ELF-1 (cell line): ENCODE results near the gene ZNF331.
A peak's percentile ranks its signal among the peaks of the same experiment; 100 is the strongest.

Experiments used
- DNase-seq: peaks from one replicate; pipeline ENCODE4 v3.0.0-alpha.2; 2016; ENCODE audit warnings: low read depth, low spot score

Gene ZNF331

GRCh38 chr19:53520547-53521372 lies 17.2 kb upstream of the ZNF331 start:
- DNase-seq: peak; percentile 99

- peak; percentile 23 for DNase-seq
Measured at GRCh38 chr19:53521373-53522202, 16.4 kb upstream of the ZNF331 start.

GRCh38 chr19:53525922-53526321 lies 12.0 kb upstream of the ZNF331 start:
- no peak for DNase-seq

- no peak for DNase-seq
Measured at GRCh38 chr19:53530622-53531021, 7.3 kb upstream of the ZNF331 start.

GRCh38 chr19:53531457-53531856 lies 6.5 kb upstream of the ZNF331 start:
- DNase-seq: no peak

- no peak for DNase-seq
Measured at GRCh38 chr19:53532362-53532761, 5.6 kb upstream of the ZNF331 start.

- no peak for DNase-seq
Measured at GRCh38 chr19:53536225-53536548, 1.8 kb upstream of the ZNF331 start.

GRCh38 chr19:53537121-53537520 lies 824 bp upstream of the ZNF331 start:
- DNase-seq: no peak

GRCh38 chr19:53538378-53539109 lies 599 bp downstream of the ZNF331 start:
- peak; percentile 14 for DNase-seq

GRCh38 chr19:53540091-53540490 lies 2.1 kb downstream of the ZNF331 start:
- DNase-seq: no peak

- DNase-seq: no peak
Measured at GRCh38 chr19:53541971-53542370, 4.0 kb downstream of the ZNF331 start.

GRCh38 chr19:53545271-53546065 lies 7.5 kb downstream of the ZNF331 start:
- DNase-seq: peak; percentile 13

GRCh38 chr19:53546758-53547513 lies 9.0 kb downstream of the ZNF331 start:
- DNase-seq: no peak

- DNase-seq: no peak
Measured at GRCh38 chr19:53549340-53549739, 11.4 kb downstream of the ZNF331 start.

- DNase-seq: no peak
Measured at GRCh38 chr19:53552001-53552721, 14.2 kb downstream of the ZNF331 start.

GRCh38 chr19:53553156-53553555 lies 15.2 kb downstream of the ZNF331 start:
- DNase-seq: no peak

- DNase-seq: peak; percentile 63
Measured at GRCh38 chr19:53553865-53554791, 16.2 kb downstream of the ZNF331 start.

GRCh38 chr19:53554804-53555203 lies 16.9 kb downstream of the ZNF331 start:
- DNase-seq: no peak

- no peak for DNase-seq
Measured at GRCh38 chr19:53555352-53555751, 17.4 kb downstream of the ZNF331 start.
